HCT116 (cell line): ENCODE results near the gene CHTF8. TPM values are rescaled to one million over a fixed set of nuclear protein-coding genes. Genes with fewer than 3 reads are reported as not detected.

Source experiments
- ATAC-seq: fragments of 200-7000 bp; cut with Tn5 transposase; 2 replicates; pipeline ENCODE4 v1.9.1; 2020; ENCODE audit warnings: mild to moderate bottlenecking, moderate library complexity
- BruUV-seq: library from RNA; stranded (reverse); fragments of 400-500 nt; replicated peaks from 2 replicates; lab custom pipeline; 2021; lab: Mats Ljungman, UMichigan
- CTCF ChIA-PET: fragments of 300-600 bp; sonication (Branson Sonifier 250); formaldehyde crosslinking; loops from one replicate; lab custom pipeline; 2021; ENCODE audit warnings: antibody characterized with exemption; lab: Charles Lee
- POLR2A ChIA-PET: fragments of 300-600, 350-600 bp; sonication (Branson Sonifier 250); formaldehyde crosslinking; loops from one replicate; lab custom pipeline; 2021; ENCODE audit warnings: antibody characterized with exemption; lab: Charles Lee
- RAD21 ChIA-PET, 2 experiments: fragments of 300-600 bp; sonication (Branson Sonifier 250); formaldehyde crosslinking; loops; one replicate each; lab custom pipeline; 2023; ENCODE audit warnings: low total read pairs in 2 of 2; ENCODE audit not compliant: uncharacterized antibody in 2 of 2, unreplicated experiment in 2 of 2, low non-redundant PET in 1 of 2; lab: Charles Lee
- DNase-seq: peaks from one replicate; pipeline ENCODE4 v3.0.0-alpha.2; 2010; ENCODE audit warnings: low read depth, low spot score
- H2AFZ ChIP-seq: fragments of 200-600 bp; shearing (Covaris generic), sonication (generic); 2 replicates; pipeline ENCODE4 v1.6.1; 2017; ENCODE audit warnings: low read depth, mixed run types, mixed read lengths, antibody characterized with exemption, low read length; ENCODE audit not compliant: poor library complexity, severe bottlenecking
- H3K27ac ChIP-seq: 2 replicates; pipeline ENCODE4 v1.5.1; 2012; ENCODE audit warnings: low read depth, low read length
- H3K27me3 ChIP-seq: fragments of 200-600 bp; sonication (generic); 2 replicates; pipeline ENCODE4 v1.6.1; 2016; ENCODE audit warnings: mixed run types, low read length, mixed read lengths; ENCODE audit not compliant: insufficient read depth
- H3K36me3 ChIP-seq, 2 experiments: fragments of 200-500 bp in 1 of 2; fragments of 200-600 bp in 1 of 2; sonication (Bioruptor generic) in 1 of 2; sonication (generic) in 1 of 2; 2 replicates each; pipeline versions ENCODE4 v1.5.1 to v1.6.1; 2014 to 2016; ENCODE audit warnings: low read length in 2 of 2, inconsistent platforms in 1 of 2, mixed read lengths in 1 of 2, mixed run types in 1 of 2; ENCODE audit not compliant: insufficient read depth in 2 of 2, control insufficient read depth in 1 of 2
- H3K4me1 ChIP-seq, 2 experiments: fragments of 200-600 bp in 1 of 2; sonication (generic) in 1 of 2; 2 replicates each; pipeline versions ENCODE4 v1.5.1 to v1.6.1; 2012 to 2017; ENCODE audit warnings: low read length in 2 of 2, inconsistent platforms in 1 of 2, mild to moderate bottlenecking in 1 of 2, mixed read lengths in 1 of 2, mixed run types in 1 of 2, moderate library complexity in 1 of 2; ENCODE audit not compliant: insufficient read depth in 2 of 2, control insufficient read depth in 1 of 2
- H3K4me2 ChIP-seq: fragments of 200-600 bp; sonication (generic); 2 replicates; pipeline ENCODE4 v1.6.1; 2017; ENCODE audit warnings: mixed run types, low read length, mixed read lengths
- H3K4me3 ChIP-seq, 2 experiments: fragments of 200-600 bp in 1 of 2; sonication (generic) in 1 of 2; replicated peaks in 1 of 2; 2 replicates each; pipeline ENCODE4 v1.5.1; 2011 to 2016; ENCODE audit warnings: low read length in 2 of 2, control low read depth in 1 of 2, low read depth in 1 of 2, mild to moderate bottlenecking in 1 of 2, mixed read lengths in 1 of 2, mixed run types in 1 of 2
- H3K79me2 ChIP-seq: fragments of 200-600 bp; sonication (generic); 2 replicates; pipeline ENCODE4 v1.6.1; 2017; ENCODE audit warnings: mild to moderate bottlenecking, mixed run types, low read length, moderate library complexity, mixed read lengths; ENCODE audit not compliant: insufficient read depth
- H3K9ac ChIP-seq: fragments of 200-600 bp; sonication (generic); 2 replicates; pipeline ENCODE4 v1.6.1; 2016; ENCODE audit warnings: low read length, mixed read lengths
- H3K9me2 ChIP-seq: fragments of 200-600 bp; sonication (generic), shearing (Covaris generic); 2 replicates; pipeline ENCODE4 v1.6.1; 2017; ENCODE audit warnings: mixed run types, mild to moderate bottlenecking, moderate library complexity; ENCODE audit not compliant: insufficient read depth
- H3K9me3 ChIP-seq, 2 experiments: fragments of 200-500 bp in 1 of 2; fragments of 200-600 bp in 1 of 2; sonication (Bioruptor generic) in 1 of 2; sonication (generic) in 1 of 2; 2 replicates each; pipeline ENCODE4 v1.6.1; 2014 to 2017; ENCODE audit warnings: low read length in 2 of 2, mixed read lengths in 2 of 2, inconsistent platforms in 1 of 2, low read depth in 1 of 2, mild to moderate bottlenecking in 1 of 2, mixed run types in 1 of 2, moderate library complexity in 1 of 2; ENCODE audit not compliant: control insufficient read depth in 1 of 2, insufficient read depth in 1 of 2
- H4K20me1 ChIP-seq: fragments of 200-600 bp; sonication (generic), shearing (Covaris generic); 2 replicates; pipeline ENCODE4 v1.6.1; 2017; ENCODE audit warnings: mixed run types, mild to moderate bottlenecking, moderate library complexity; ENCODE audit not compliant: insufficient read depth
- CEBPB ChIP-seq: IDR thresholded peaks from 2 replicates; pipeline ENCODE4 v1.6.1; 2012; ENCODE audit warnings: low read depth
- EGR1 ChIP-seq: IDR thresholded peaks from 2 replicates; pipeline ENCODE4 v1.6.1; 2012; ENCODE audit warnings: low read depth
- ELF1 ChIP-seq: IDR thresholded peaks from 2 replicates; pipeline ENCODE4 v1.6.1; 2012; ENCODE audit warnings: low read depth, borderline replicate concordance
- EZH2phosphoT487 ChIP-seq: fragments of 200-600 bp; IDR thresholded peaks from 2 replicates; pipeline ENCODE4 v1.6.1; 2018; ENCODE audit warnings: antibody characterized with exemption, borderline replicate concordance
- JUND ChIP-seq: IDR thresholded peaks from 2 replicates; pipeline ENCODE4 v1.6.1; 2012
- POLR2A ChIP-seq: IDR thresholded peaks from 2 replicates; pipeline ENCODE4 v1.7.0; 2011; ENCODE audit warnings: borderline replicate concordance; ENCODE audit not compliant: insufficient read depth, insufficient read length; ENCODE audit errors: extremely low read depth
- POLR2AphosphoS5 ChIP-seq: IDR thresholded peaks from 2 replicates; pipeline ENCODE4 v1.6.1; 2011; ENCODE audit warnings: mild to moderate bottlenecking, low read depth, low read length, moderate library complexity
- RAD21 ChIP-seq: IDR thresholded peaks from 2 replicates; pipeline ENCODE4 v1.6.1; 2012; ENCODE audit warnings: low read depth, mild to moderate bottlenecking
- SIN3A ChIP-seq: IDR thresholded peaks from 2 replicates; pipeline ENCODE4 v1.6.1; 2012; ENCODE audit warnings: low read depth
- SP1 ChIP-seq: IDR thresholded peaks from 2 replicates; pipeline ENCODE4 v1.6.1; 2012; ENCODE audit warnings: low read depth
- SRF ChIP-seq: IDR thresholded peaks from 2 replicates; pipeline ENCODE4 v1.6.1; 2012; ENCODE audit warnings: low read depth
- YY1 ChIP-seq: IDR thresholded peaks from 2 replicates; pipeline ENCODE4 v1.6.1; 2011; ENCODE audit warnings: low read length, low read depth, moderate library complexity, mild to moderate bottlenecking; ENCODE audit not compliant: insufficient replicate concordance; ENCODE audit errors: extremely low read depth
- ZFX ChIP-seq: fragments of 450-650 bp; IDR thresholded peaks from 2 replicates; pipeline ENCODE4 v1.6.1; 2017
- intact Hi-C: fragments of 100-400 bp; cut with micrococcal nuclease; formaldehyde crosslinking; loops from 2 replicates; pipeline ENCODE4 v1.10.0; 2022
- total RNA-seq: library from RNA; stranded (reverse); gene quantifications from one replicate; pipeline ENCODE4 v1.2.1, GENCODE V29; 2021; ENCODE audit not compliant: unreplicated experiment
- TF ChIP-seq, protein P1 (sequence below), 3 experiments: fragments of 200-600 bp in 1 of 3; sonication (generic) in 1 of 3; IDR thresholded peaks in 2 of 3; conservative IDR thresholded peaks in 1 of 3; 2 replicates each; pipeline ENCODE4 v1.5.1; 2012 to 2017; ENCODE audit warnings: low read depth in 2 of 3, low read length in 2 of 3, antibody characterized with exemption in 1 of 3, borderline replicate concordance in 1 of 3, control low read depth in 1 of 3, mild to moderate bottlenecking in 1 of 3, mixed read lengths in 1 of 3, mixed run types in 1 of 3, moderate library complexity in 1 of 3; ENCODE audit not compliant: insufficient read depth in 1 of 3
- TF ChIP-seq, protein P2 (sequence below): IDR thresholded peaks from 2 replicates; pipeline ENCODE4 v1.6.1; 2012
- TF ChIP-seq, protein P3 (sequence below): IDR thresholded peaks from 2 replicates; pipeline ENCODE4 v1.6.1; 2012
- TF ChIP-seq, protein P4 (sequence below): IDR thresholded peaks from 2 replicates; pipeline ENCODE4 v1.6.1; 2011; ENCODE audit warnings: mild to moderate bottlenecking, low read length, moderate library complexity; ENCODE audit not compliant: insufficient replicate concordance; ENCODE audit errors: extremely low read depth

CHTF8 gene
- total RNA-seq, 1 experiment from 2014 or later = 184 TPM

DNA sequence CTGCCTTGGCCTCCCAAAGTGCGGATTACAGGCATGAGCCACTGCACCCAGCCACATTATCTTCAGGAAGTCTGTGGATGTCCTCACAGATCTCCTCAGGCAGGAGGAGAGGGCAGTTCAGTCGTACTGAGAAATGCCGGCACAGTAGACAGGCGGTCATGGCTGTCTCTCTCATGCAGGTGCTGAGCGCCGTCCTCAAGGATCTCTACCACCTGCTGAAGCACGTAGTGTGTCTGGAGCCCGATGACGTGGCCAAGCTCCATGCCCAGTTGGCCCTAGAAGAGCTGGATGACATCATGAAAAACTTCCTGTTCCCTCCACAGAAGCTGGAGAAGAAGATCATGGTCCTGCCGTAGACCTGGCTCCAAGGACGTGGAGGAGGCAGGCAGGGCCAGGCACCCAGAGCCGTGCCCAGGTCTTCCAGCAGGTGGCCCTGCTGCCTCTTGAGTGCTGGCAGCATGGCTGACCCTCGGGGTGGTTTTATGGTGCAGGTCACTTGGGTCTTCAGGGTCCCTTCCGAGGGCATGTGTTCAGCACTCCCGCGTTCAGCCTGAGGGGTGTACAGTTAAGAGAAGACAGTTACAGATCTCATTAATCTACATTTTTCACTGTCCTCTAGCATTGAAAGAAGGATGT, 49.0 kb downstream of the CHTF8 start:
- CTCF ChIA-PET = interaction anchor here (1.1 to 1.2 kb wide), 2 partner anchors 10 to 22 kb away, joined by 3 to 4 read pairs; partner anchors contain the start of gene HAS3
- H3K4me1 ChIP-seq = peaks cover 8 to 25% of the 10 kb centered on the region in 2 experiments
- H4K20me1 ChIP-seq = no peaks in the 10 kb centered on the region
- no peak overlapping the region for H3K4me3 ChIP-seq
- H3K27ac ChIP-seq = no peak overlapping the region
- POLR2A ChIA-PET = interaction anchor here (1.6 to 1.8 kb wide), 2 partner anchors 10 to 23 kb away, joined by 3 to 4 read pairs; partner anchors contain the start of gene HAS3
- no peaks in the 10 kb centered on the region for H3K9me2 ChIP-seq
- DNase-seq (no peak), ATAC-seq (peak; percentile 76)
- H3K9me3 ChIP-seq = no peaks in the 10 kb centered on the region
- no peaks in the 10 kb centered on the region for H3K79me2 ChIP-seq
- TF ChIP-seq, protein P1, sequence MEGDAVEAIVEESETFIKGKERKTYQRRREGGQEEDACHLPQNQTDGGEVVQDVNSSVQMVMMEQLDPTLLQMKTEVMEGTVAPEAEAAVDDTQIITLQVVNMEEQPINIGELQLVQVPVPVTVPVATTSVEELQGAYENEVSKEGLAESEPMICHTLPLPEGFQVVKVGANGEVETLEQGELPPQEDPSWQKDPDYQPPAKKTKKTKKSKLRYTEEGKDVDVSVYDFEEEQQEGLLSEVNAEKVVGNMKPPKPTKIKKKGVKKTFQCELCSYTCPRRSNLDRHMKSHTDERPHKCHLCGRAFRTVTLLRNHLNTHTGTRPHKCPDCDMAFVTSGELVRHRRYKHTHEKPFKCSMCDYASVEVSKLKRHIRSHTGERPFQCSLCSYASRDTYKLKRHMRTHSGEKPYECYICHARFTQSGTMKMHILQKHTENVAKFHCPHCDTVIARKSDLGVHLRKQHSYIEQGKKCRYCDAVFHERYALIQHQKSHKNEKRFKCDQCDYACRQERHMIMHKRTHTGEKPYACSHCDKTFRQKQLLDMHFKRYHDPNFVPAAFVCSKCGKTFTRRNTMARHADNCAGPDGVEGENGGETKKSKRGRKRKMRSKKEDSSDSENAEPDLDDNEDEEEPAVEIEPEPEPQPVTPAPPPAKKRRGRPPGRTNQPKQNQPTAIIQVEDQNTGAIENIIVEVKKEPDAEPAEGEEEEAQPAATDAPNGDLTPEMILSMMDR (IDR thresholded peaks at IDR 0.05 in 2 of 3, conservative IDR thresholded peaks at IDR 0.05 in 1 of 3; ENCODE audit: borderline replicate concordance in 1 of 3, insufficient read depth in 1 of 3, low read depth in 2 of 3, low read length in 2 of 3) = peak in 2 of 3 experiments; percentile 52 to 60; a peak in 4 of 6 replicates
- TF ChIP-seq JUND (no peak), CEBPB (no peak), RAD21 (peak; percentile 49)
- H3K36me3 ChIP-seq = no peaks in the 10 kb centered on the region
- RAD21 ChIA-PET = no interaction called here
- BruUV-seq = no TSS peak
- intact Hi-C loops = no loop called here
- no peaks in the 10 kb centered on the region for H3K27me3 ChIP-seq
- no peak overlapping the region for H3K4me2 ChIP-seq
- H3K9ac ChIP-seq = no peak overlapping the region
- H2AFZ ChIP-seq = no peak overlapping the region

DNA sequence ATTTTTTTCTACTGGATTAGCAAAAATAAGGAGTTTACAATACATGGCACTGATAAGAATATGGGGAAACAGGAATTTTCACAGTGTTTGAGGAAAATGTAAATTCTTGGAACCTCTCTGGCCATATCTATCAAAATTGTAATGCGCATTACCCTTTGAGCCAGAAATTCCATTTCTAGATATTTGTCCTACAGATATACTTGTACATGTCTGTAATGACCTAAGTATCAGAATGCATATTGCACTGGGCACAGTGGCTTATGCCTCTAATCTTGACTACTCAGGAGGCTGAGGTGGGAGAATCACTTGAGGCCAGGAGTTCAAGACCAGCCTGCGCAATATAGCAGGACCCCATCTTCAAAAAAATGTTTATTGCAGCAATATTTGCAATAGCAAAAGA, 52.7 kb downstream of the CHTF8 start:
- Histone ChIP-seq H3K79me2 (no peaks in the 10 kb centered on the region), H3K9me2 (no peaks in the 10 kb centered on the region), H3K36me3 (no peaks in the 10 kb centered on the region), H3K27me3 (no peaks in the 10 kb centered on the region), H3K9ac (no peak overlapping the region), H3K27ac (no peak overlapping the region), H4K20me1 (no peaks in the 10 kb centered on the region), H3K4me2 (no peak overlapping the region), H3K4me1 (peaks cover 30 to 53% of the 10 kb centered on the region in 2 experiments), H3K4me3 (no peak overlapping the region), H2AFZ (no peak overlapping the region), H3K9me3 (no peaks in the 10 kb centered on the region)
- ChIA-PET POLR2A (no interaction called here), CTCF (no interaction called here), RAD21 (no interaction called here)
- no TSS peak for BruUV-seq
- DNase-seq = no peak
- no peak for ATAC-seq
- intact Hi-C loops = no loop called here
- TF ChIP-seq POLR2AphosphoS5 (no peak), ELF1 (no peak), EZH2phosphoT487 (no peak), YY1 (no peak), JUND (no peak), POLR2A (no peak), ZFX (no peak), SIN3A (no peak), SRF (no peak), SP1 (no peak), EGR1 (no peak)
- TF ChIP-seq, protein P2, sequence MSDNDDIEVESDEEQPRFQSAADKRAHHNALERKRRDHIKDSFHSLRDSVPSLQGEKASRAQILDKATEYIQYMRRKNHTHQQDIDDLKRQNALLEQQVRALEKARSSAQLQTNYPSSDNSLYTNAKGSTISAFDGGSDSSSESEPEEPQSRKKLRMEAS = no peak
- TF ChIP-seq, protein P3, sequence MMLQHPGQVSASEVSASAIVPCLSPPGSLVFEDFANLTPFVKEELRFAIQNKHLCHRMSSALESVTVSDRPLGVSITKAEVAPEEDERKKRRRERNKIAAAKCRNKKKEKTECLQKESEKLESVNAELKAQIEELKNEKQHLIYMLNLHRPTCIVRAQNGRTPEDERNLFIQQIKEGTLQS = no peak
- TF ChIP-seq, protein P4, sequence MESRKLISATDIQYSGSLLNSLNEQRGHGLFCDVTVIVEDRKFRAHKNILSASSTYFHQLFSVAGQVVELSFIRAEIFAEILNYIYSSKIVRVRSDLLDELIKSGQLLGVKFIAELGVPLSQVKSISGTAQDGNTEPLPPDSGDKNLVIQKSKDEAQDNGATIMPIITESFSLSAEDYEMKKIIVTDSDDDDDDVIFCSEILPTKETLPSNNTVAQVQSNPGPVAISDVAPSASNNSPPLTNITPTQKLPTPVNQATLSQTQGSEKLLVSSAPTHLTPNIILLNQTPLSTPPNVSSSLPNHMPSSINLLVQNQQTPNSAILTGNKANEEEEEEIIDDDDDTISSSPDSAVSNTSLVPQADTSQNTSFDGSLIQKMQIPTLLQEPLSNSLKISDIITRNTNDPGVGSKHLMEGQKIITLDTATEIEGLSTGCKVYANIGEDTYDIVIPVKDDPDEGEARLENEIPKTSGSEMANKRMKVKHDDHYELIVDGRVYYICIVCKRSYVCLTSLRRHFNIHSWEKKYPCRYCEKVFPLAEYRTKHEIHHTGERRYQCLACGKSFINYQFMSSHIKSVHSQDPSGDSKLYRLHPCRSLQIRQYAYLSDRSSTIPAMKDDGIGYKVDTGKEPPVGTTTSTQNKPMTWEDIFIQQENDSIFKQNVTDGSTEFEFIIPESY = no peak
